GM23248 (cell line): Measurements from ENCODE around the gene PRSS50.

Experiments
- EZH2 ChIP-seq: fragments of 200-600 bp; sonication (generic); IDR thresholded peaks from 2 replicates; pipeline ENCODE4 v1.6.1; 2018; ENCODE audit warnings: antibody characterized with exemption, mild to moderate bottlenecking; ENCODE audit not compliant: insufficient read depth, poor library complexity, severe bottlenecking
- EZH2phosphoT487 ChIP-seq: fragments of 200-600 bp; sonication (generic); IDR thresholded peaks from 2 replicates; pipeline ENCODE4 v1.6.1; 2018; ENCODE audit warnings: antibody characterized with exemption, moderate library complexity, mild to moderate bottlenecking, low read depth; ENCODE audit not compliant: insufficient read depth

- TF ChIP-seq EZH2phosphoT487 (no peak), EZH2 (no peak)
Observed at GRCh38 chr3:46668116-46668515, 49.6 kb downstream of the PRSS50 start.
